GM19043 (cell line): Measurements from ENCODE around the gene CLEC18B.
"Not testable (repeated sequence)": the region's sequence is repeated elsewhere in the genome, so short reads cannot be mapped to it uniquely, and the experiment has no call there.

Source experiments
- ATAC-seq: cut with Tn5 transposase; IDR thresholded peaks from one replicate; pipeline ENCODE4 v1.9.1; 2021; ENCODE audit warnings: low read depth; ENCODE audit not compliant: unreplicated experiment

Gene CLEC18B

DNA sequence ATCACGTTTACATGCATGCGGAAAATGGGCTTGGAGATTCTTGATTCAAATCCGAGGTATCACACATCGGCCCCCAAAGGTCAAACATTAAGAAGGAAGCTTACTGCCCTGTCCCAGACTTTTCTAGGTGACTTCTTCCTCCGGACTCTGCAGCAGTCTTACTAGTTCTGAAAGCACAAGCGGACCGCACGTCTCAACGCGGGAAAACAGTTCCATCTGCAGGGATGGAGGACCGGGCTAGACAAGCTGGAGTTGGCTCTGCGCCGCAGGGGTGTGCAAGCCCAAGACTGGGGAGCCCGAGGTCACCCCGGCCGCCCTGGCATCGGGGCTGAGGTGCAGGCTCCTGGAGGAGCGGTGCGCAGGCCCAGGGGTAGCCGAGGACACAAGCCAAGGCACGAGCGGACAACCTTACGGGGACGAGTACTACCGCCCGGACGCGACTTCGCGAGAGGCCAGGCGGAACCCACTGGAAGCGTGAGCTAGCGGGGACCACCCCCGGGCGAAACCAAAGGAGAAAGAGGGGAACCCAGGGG lies 53.7 kb downstream of the CLEC18B start:
- ATAC-seq, result peak; percentile 40

DNA sequence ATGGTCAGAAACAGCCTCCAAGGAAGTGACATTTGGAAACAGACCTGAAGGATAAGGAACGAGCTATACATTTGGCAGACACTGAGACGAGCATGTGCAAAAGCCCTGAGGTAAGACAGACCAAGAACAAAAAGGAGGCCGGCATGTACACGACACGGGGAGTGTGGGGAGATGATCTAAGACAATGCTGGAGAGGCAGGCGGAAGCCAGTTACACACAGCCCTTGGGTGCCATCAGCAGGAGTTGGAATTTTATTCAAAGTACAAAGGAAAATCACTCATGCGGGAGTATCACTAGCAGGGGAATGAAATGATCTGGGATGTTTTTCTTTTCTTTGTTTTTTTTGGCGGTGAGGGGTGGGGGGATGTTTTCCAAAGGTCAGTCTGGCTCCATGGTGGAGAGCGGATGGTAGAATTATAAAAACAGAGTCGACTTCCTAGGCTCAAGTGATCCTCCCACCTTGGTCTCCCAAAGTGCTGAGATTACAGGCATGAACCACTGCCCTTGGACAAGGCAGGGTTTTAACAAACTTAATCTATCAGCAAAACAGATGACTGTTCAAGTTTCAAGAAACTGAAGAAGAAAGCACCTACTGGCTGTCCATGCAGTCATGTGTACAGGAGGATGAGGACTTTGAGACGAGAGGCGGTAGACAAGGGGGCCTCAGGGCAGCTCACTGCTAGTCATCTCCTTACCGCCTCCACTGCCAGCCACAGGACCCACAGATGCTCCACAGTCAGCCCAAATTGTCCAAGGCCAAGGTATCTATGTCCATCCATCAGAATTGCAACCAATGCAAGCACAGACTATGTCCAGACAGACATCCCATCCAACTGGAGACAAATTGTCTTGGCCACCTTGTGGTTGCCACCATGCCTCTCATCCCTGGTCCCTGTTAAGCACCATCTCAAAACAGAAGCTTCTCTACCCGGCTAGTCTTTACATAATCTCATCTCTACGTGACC lies 59.4 kb downstream of the CLEC18B start:
- not testable (repeated sequence) for ATAC-seq
